Measurements from ENCODE around the gene ZNF175. TPM values are rescaled to one million over a fixed set of nuclear protein-coding genes. Genes with fewer than 3 reads are reported as not detected.

The ZNF175 gene
- total RNA-seq, 2 donors from 2014 or later: 10.8 to 11.3 TPM

DNA sequence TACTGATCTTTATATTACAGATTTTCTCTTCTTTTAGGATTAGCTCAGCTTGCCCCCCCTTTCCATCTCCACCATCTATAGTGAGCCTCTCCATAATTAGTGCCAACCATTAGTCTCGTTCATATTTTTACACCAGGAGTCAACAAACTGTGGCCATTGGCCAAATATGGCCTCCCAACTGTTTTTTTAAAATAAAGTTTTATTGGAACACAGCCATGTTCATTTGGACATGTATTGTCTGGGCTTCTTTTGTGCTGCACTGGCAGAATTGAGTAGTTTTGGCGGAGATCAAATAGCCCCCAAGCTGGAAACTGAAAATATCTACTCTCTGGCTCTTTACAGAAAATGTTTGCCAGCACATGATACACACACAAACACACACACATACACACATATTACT, 18.4 kb downstream of the ZNF175 start:
- Mint-ChIP-seq H3K36me3 (ENCODE audit: low read depth) (peaks cover 45% of the 10 kb centered on the region), H3K27me3 (ENCODE audit: insufficient read depth) (peaks cover 2% of the 10 kb centered on the region), H3K4me1 (peaks cover 7% of the 10 kb centered on the region), H3K9me3 (peaks cover 40% of the 10 kb centered on the region), H3K27ac (no peak overlapping the region), H3K4me3 (no peak overlapping the region)
- 89 to 100% methylated on average over 2 of the region's 2 CpGs for WGBS, 2 experiments (ENCODE audit: insufficient coverage in 1 of 2, insufficient read length in 1 of 2)
- Histone ChIP-seq H3K9ac (ENCODE audit: extremely low read depth, low read length, poor library complexity, severe bottlenecking) (no peak overlapping the region), H3K36me3 (ENCODE audit: control insufficient read depth, insufficient read depth, low read length) (peaks cover 48% of the 10 kb centered on the region), H3K27ac (ENCODE audit: low read depth, low read length) (no peak overlapping the region), H3K9me3 (ENCODE audit: control insufficient read depth, low read length) (peaks cover 37% of the 10 kb centered on the region), H3K27me3 (ENCODE audit: control insufficient read depth, insufficient read depth, low read length, poor library complexity, severe bottlenecking) (no peaks in the 10 kb centered on the region), H3K4me1 (ENCODE audit: control insufficient read depth, insufficient read depth, low read length) (no peaks in the 10 kb centered on the region), H3K4me3 (ENCODE audit: low read length) (no peak overlapping the region)
- no peak for DNase-seq
- TF ChIP-seq CTCF (conservative IDR thresholded peaks at IDR 0.05): no peak

- Mint-ChIP-seq H3K27me3 (ENCODE audit: insufficient read depth) (peaks cover 2% of the 10 kb centered on the region), H3K4me3 (no peak overlapping the region), H3K27ac (no peak overlapping the region), H3K9me3 (peaks cover 32% of the 10 kb centered on the region), H3K4me1 (peaks cover 13% of the 10 kb centered on the region), H3K36me3 (ENCODE audit: low read depth) (peaks cover 36% of the 10 kb centered on the region)
- WGBS, 2 experiments (ENCODE audit: insufficient coverage in 1 of 2, insufficient read length in 1 of 2): 97 to 100% methylated on average over 1 to 3 of the region's 3 CpGs
- Histone ChIP-seq H3K9me3 (ENCODE audit: control insufficient read depth, low read length) (peaks cover 30% of the 10 kb centered on the region), H3K27ac (ENCODE audit: low read depth, low read length) (no peak overlapping the region), H3K36me3 (ENCODE audit: control insufficient read depth, insufficient read depth, low read length) (peaks cover 38% of the 10 kb centered on the region), H3K27me3 (ENCODE audit: control insufficient read depth, insufficient read depth, low read length, poor library complexity, severe bottlenecking) (no peaks in the 10 kb centered on the region), H3K9ac (ENCODE audit: extremely low read depth, low read length, poor library complexity, severe bottlenecking) (no peak overlapping the region), H3K4me1 (ENCODE audit: control insufficient read depth, insufficient read depth, low read length) (no peaks in the 10 kb centered on the region), H3K4me3 (ENCODE audit: low read length) (no peak overlapping the region)
- TF ChIP-seq CTCF (conservative IDR thresholded peaks at IDR 0.05): no peak
- no peak for DNase-seq
Observed at GRCh38 chr19:51590441-51590840, 19.4 kb downstream of the ZNF175 start.

DNA sequence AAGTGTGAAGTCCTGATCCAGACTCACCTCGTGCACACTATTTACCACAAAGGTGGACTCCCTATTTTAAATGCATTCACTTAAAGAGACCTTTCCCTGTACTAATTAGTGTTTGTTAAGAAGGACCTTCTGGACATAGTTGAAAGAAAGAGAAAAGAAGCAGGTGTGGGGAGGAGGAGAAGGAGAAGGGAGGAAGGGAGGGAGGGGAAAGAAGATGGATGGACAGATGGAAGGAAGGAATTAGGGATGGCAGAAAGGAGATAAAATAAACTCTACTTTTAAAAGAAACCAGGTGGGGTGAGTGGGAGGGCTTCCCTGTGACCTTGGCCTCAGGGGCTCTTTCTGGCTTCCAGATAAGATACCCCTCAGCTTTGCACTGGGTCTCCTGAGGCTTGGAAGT, 21.4 kb downstream of the ZNF175 start:
- no peak for DNase-seq
- peaks cover 11% of the 10 kb centered on the region for H3K27me3 ChIP-seq (ENCODE audit: control insufficient read depth, insufficient read depth, low read length, poor library complexity, severe bottlenecking)
- WGBS, 2 experiments (ENCODE audit: insufficient coverage in 1 of 2, insufficient read length in 1 of 2): 50% methylated on average over 1 of the region's 1 CpG; no CpG with 5 or more reads in 1 of the 2 experiments
- H3K9me3 ChIP-seq (ENCODE audit: control insufficient read depth, low read length): peaks cover 11% of the 10 kb centered on the region
- H3K36me3 Mint-ChIP-seq (ENCODE audit: low read depth): peaks cover 16% of the 10 kb centered on the region
- no peak overlapping the region for H3K4me3 ChIP-seq (ENCODE audit: low read length)
- H3K36me3 ChIP-seq (ENCODE audit: control insufficient read depth, insufficient read depth, low read length): peaks cover 19% of the 10 kb centered on the region
- no peak overlapping the region for H3K27ac Mint-ChIP-seq
- H3K4me3 Mint-ChIP-seq: no peak overlapping the region
- no peak overlapping the region for H3K9ac ChIP-seq (ENCODE audit: extremely low read depth, low read length, poor library complexity, severe bottlenecking)
- peaks cover 13% of the 10 kb centered on the region for H3K4me1 Mint-ChIP-seq
- H3K27ac ChIP-seq (ENCODE audit: low read depth, low read length): no peak overlapping the region
- H3K4me1 ChIP-seq (ENCODE audit: control insufficient read depth, insufficient read depth, low read length): no peaks in the 10 kb centered on the region
- no peak for TF ChIP-seq CTCF (conservative IDR thresholded peaks at IDR 0.05)
- H3K27me3 Mint-ChIP-seq (ENCODE audit: insufficient read depth): peaks cover 7% of the 10 kb centered on the region
- H3K9me3 Mint-ChIP-seq: peaks cover 11% of the 10 kb centered on the region
